ENCODE results near the gene RAB27B. TPM values are rescaled to one million over a fixed set of nuclear protein-coding genes. Genes with fewer than 3 reads are reported as not detected.

Gene RAB27B, protein sequence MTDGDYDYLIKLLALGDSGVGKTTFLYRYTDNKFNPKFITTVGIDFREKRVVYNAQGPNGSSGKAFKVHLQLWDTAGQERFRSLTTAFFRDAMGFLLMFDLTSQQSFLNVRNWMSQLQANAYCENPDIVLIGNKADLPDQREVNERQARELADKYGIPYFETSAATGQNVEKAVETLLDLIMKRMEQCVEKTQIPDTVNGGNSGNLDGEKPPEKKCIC
- 1.7 and 38.0 TPM in 2 replicates for total RNA-seq (ENCODE audit: low replicate concordance)

- peak within 1 kb of the TSS; percentile 78 for H3K4me3 ChIP-seq (ENCODE audit: low read depth, low read length)
- peak; percentile 75 for DNase-seq (ENCODE audit: low read depth)
- TF ChIP-seq CTCF (IDR thresholded peaks at IDR 0.05; ENCODE audit: insufficient read depth, low read length): no peak
Observed at GRCh38 chr18:54828281-54828881, at the start of gene RAB27B. Gene RAB27B (plus strand): TSS chr18:54828477. CDS start chr18:54877586, 49,109 bp downstream.

DNA sequence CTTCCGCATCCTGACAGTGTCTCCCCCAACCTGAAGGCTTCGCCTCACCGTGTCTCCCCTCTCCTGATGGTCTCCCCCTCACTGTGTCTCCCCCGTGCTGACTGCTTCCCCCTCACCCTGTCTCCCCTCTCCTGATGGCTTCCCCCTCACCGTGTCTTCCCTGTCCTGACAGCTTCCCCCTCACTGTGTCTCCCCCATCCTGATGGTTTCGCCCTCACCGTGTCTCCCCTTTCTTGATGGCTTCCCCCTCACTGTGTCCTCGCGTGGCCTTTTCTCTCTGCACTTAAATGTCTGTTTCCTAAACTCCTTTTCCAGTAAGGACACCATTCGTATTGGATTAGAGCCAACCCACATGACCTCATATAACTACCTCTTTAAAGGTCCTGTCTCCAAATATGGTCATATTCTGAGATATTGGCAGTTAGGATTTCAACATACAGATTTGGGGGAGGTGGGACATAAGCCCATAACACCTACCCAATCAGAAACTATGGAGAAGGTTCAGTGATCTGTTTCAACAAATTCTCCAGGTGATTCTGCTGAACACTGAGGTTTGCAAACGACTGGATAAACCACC, 47.9 kb upstream of the RAB27B start:
- no peak for DNase-seq (ENCODE audit: low read depth)
- TF ChIP-seq CTCF (IDR thresholded peaks at IDR 0.05; ENCODE audit: insufficient read depth, low read length): no peak
- no peak overlapping the region for H3K4me3 ChIP-seq (ENCODE audit: low read depth, low read length)

GRCh38 chr18:54780970-54781369, 47.3 kb upstream of the RAB27B start:
- DNase-seq (ENCODE audit: low read depth): no peak
- TF ChIP-seq CTCF (IDR thresholded peaks at IDR 0.05; ENCODE audit: insufficient read depth, low read length): no peak
- no peak overlapping the region for H3K4me3 ChIP-seq (ENCODE audit: low read depth, low read length)

- no peak overlapping the region for H3K4me3 ChIP-seq (ENCODE audit: low read depth, low read length)
- DNase-seq (ENCODE audit: low read depth): no peak
- TF ChIP-seq CTCF (IDR thresholded peaks at IDR 0.05; ENCODE audit: insufficient read depth, low read length): no peak
Observed at GRCh38 chr18:54783139-54783538, 45.1 kb upstream of the RAB27B start.

DNA sequence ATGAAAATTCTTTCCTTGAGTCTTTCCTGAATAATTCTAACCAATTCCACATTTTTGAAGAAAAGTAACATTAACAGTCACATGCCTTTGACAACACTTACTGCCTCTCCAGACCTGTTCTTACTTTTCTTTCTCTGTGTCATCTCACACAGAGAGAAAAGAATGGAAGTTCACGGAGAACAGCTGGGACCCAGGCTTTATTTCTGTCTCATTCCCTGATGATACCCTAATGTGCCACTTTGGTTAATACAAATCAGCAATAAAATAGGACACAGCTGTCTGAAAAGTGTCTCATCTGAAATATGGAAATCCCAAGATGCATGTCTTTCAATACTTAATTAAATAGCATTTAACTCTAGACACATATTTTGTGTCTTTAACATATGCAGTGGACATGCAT, 42.1 kb upstream of the RAB27B start:
- TF ChIP-seq CTCF (IDR thresholded peaks at IDR 0.05; ENCODE audit: insufficient read depth, low read length): no peak
- no peak overlapping the region for H3K4me3 ChIP-seq (ENCODE audit: low read depth, low read length)
- DNase-seq (ENCODE audit: low read depth): no peak

GRCh38 chr18:54787121-54787520, 41.2 kb upstream of the RAB27B start:
- H3K4me3 ChIP-seq (ENCODE audit: low read depth, low read length): no peak overlapping the region
- no peak for TF ChIP-seq CTCF (IDR thresholded peaks at IDR 0.05; ENCODE audit: insufficient read depth, low read length)
- DNase-seq (ENCODE audit: low read depth): no peak
